Muscle of back (tissue), 11 donors: ENCODE measurements around the gene RBBP7. TPM values are rescaled to one million over a fixed set of nuclear protein-coding genes. Genes with fewer than 3 reads are reported as not detected.
A peak's percentile ranks its signal among the peaks of the same experiment; 100 is the strongest.
"Not testable (repeated sequence)": the region's sequence is repeated elsewhere in the genome, so short reads cannot be mapped to it uniquely, and the experiment has no call there.

Source experiments
- DNase-seq, 3 donors: peaks; one replicate each; pipeline versions ENCODE4 v3.0.0 to v3.0.0-alpha.2; 2013
- polyA plus RNA-seq, 10 donors: library from polyadenylated mRNA; unstranded; fragments of 120-200 nt; gene quantifications; one replicate each; pipeline ENCODE4 v1.2.1, GENCODE V29; 2013; ENCODE audit not compliant: insufficient read length in 10 of 10

RBBP7 gene
- polyA plus RNA-seq, 10 donors: 134 to 205 (median 161) TPM

- peak in 2 of 3 donors; percentile 35 to 50 for DNase-seq
Observed at GRCh38 chrX:16869393-16870094, 618 bp downstream of the RBBP7 start.

- DNase-seq: no peak
Observed at GRCh38 chrX:16868920-16869319, 1.2 kb downstream of the RBBP7 start.

GRCh38 chrX:16867947-16868346, 2.2 kb downstream of the RBBP7 start:
- no peak for DNase-seq

GRCh38 chrX:16862829-16863228, 7.3 kb downstream of the RBBP7 start:
- DNase-seq: no peak

GRCh38 chrX:16856744-16857143, 13.4 kb downstream of the RBBP7 start:
- no peak for DNase-seq

- DNase-seq: not testable (repeated sequence)
Observed at GRCh38 chrX:16856076-16856404, 14.1 kb downstream of the RBBP7 start.

- no peak for DNase-seq
Observed at GRCh38 chrX:16855363-16856075, 14.6 kb downstream of the RBBP7 start.

GRCh38 chrX:16853537-16853936, 16.6 kb downstream of the RBBP7 start:
- no peak for DNase-seq

GRCh38 chrX:16852617-16853179, 17.5 kb downstream of the RBBP7 start:
- no peak for DNase-seq

GRCh38 chrX:16851827-16852226, 18.3 kb downstream of the RBBP7 start:
- no peak for DNase-seq

- DNase-seq: no peak
Observed at GRCh38 chrX:16851421-16851820, 18.7 kb downstream of the RBBP7 start.

GRCh38 chrX:16848541-16848940, 21.6 kb downstream of the RBBP7 start:
- DNase-seq: no peak

- no peak for DNase-seq
Observed at GRCh38 chrX:16845686-16846085, 24.5 kb downstream of the RBBP7 start.

GRCh38 chrX:16843208-16843909, 26.8 kb downstream of the RBBP7 start:
- no peak for DNase-seq

- no peak for DNase-seq
Observed at GRCh38 chrX:16842684-16843083, 27.5 kb downstream of the RBBP7 start.

GRCh38 chrX:16839852-16840460, 30.2 kb downstream of the RBBP7 start:
- no peak for DNase-seq

- DNase-seq: no peak
Observed at GRCh38 chrX:16839219-16839851, 30.8 kb downstream of the RBBP7 start.

- DNase-seq: peak in 1 of 3 donors; percentile 60
Observed at GRCh38 chrX:16838202-16839066, 31.7 kb downstream of the RBBP7 start.

- no peak for DNase-seq
Observed at GRCh38 chrX:16836371-16836770, 33.8 kb downstream of the RBBP7 start.

- DNase-seq: no peak
Observed at GRCh38 chrX:16834806-16835205, 35.4 kb downstream of the RBBP7 start.

GRCh38 chrX:16832301-16832700, 37.9 kb downstream of the RBBP7 start:
- DNase-seq: no peak
